PC-9 (cell line): ENCODE results near the gene FNDC7.
"Not testable (repeated sequence)": the region's sequence is repeated elsewhere in the genome, so short reads cannot be mapped to it uniquely, and the experiment has no call there.

ENCODE experiments used
- EZH2 ChIP-seq: fragments of 200-600 bp; sonication (generic); IDR thresholded peaks from 2 replicates; pipeline ENCODE4 v1.8.0; 2017; ENCODE audit warnings: antibody characterized with exemption, low read depth
- TF ChIP-seq, protein P1 (sequence below): fragments of 200-600 bp; sonication (generic); conservative IDR thresholded peaks from 2 replicates; pipeline ENCODE4 v1.6.1; 2017; ENCODE audit warnings: mixed run types, antibody characterized with exemption, mild to moderate bottlenecking, moderate library complexity

DNA sequence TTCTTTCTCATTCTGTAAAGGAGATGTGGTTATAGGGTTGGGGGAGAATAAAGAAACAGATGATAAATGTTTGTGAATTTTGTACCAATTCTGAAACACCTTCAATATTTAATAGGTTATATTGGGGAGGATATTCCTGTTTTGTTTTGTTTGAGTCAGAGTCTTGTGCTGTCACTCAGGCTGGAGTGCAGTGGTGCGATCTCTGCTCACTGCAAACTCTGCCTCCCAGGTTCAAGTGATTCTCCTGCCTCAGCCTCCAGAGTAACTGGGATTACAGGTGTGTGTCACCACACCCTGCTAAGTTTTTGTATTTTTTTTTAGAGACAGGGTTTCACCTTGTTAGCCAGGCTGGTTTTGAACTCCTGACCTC, 68.9 kb downstream of the FNDC7 start:
- TF ChIP-seq EZH2: not testable (repeated sequence)
- TF ChIP-seq, protein P1, sequence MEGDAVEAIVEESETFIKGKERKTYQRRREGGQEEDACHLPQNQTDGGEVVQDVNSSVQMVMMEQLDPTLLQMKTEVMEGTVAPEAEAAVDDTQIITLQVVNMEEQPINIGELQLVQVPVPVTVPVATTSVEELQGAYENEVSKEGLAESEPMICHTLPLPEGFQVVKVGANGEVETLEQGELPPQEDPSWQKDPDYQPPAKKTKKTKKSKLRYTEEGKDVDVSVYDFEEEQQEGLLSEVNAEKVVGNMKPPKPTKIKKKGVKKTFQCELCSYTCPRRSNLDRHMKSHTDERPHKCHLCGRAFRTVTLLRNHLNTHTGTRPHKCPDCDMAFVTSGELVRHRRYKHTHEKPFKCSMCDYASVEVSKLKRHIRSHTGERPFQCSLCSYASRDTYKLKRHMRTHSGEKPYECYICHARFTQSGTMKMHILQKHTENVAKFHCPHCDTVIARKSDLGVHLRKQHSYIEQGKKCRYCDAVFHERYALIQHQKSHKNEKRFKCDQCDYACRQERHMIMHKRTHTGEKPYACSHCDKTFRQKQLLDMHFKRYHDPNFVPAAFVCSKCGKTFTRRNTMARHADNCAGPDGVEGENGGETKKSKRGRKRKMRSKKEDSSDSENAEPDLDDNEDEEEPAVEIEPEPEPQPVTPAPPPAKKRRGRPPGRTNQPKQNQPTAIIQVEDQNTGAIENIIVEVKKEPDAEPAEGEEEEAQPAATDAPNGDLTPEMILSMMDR: not testable (repeated sequence)
